Coronary artery (tissue), 2 donors: ENCODE results near the gene USH1C.

ENCODE experiments used
- DNase-seq: peaks from one replicate; pipeline ENCODE4 v3.0.0-alpha.2; 2017; ENCODE audit warnings: low spot score
- H3K27ac ChIP-seq, 2 donors: fragments of 200-600 bp; sonication (generic); one replicate each; pipeline ENCODE4 v1.5.1; 2016 to 2019
- H3K4me3 ChIP-seq: fragments of 200-600 bp; sonication (generic); 2 replicates; pipeline ENCODE4 v1.5.1; 2016; ENCODE audit warnings: mild to moderate bottlenecking, moderate library complexity
- TF ChIP-seq, protein P1 (sequence below): fragments of 200-600 bp; sonication (generic); IDR thresholded peaks from one replicate; pipeline ENCODE4 v1.5.1; 2019; ENCODE audit warnings: antibody characterized with exemption

Gene USH1C

DNA sequence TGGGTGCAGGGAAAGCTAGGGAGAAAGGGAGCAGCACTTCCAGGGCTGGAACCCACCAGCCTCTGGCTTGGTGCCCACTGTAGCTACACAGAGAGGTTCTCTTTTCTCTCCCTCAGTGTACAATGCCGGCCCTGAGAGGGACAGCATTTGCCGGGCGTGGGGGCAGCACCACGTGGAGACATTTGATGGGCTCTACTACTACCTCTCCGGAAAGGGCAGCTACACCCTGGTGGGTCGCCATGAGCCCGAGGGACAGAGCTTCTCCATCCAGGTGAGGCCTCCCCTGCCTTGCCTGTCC lies 9.0 kb upstream of the USH1C start:
- Histone ChIP-seq H3K4me3 (no peak overlapping the region), H3K27ac (no peak overlapping the region)
- TF ChIP-seq, protein P1, sequence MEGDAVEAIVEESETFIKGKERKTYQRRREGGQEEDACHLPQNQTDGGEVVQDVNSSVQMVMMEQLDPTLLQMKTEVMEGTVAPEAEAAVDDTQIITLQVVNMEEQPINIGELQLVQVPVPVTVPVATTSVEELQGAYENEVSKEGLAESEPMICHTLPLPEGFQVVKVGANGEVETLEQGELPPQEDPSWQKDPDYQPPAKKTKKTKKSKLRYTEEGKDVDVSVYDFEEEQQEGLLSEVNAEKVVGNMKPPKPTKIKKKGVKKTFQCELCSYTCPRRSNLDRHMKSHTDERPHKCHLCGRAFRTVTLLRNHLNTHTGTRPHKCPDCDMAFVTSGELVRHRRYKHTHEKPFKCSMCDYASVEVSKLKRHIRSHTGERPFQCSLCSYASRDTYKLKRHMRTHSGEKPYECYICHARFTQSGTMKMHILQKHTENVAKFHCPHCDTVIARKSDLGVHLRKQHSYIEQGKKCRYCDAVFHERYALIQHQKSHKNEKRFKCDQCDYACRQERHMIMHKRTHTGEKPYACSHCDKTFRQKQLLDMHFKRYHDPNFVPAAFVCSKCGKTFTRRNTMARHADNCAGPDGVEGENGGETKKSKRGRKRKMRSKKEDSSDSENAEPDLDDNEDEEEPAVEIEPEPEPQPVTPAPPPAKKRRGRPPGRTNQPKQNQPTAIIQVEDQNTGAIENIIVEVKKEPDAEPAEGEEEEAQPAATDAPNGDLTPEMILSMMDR, result no peak
- DNase-seq, result no peak

- no peak overlapping the region for H3K27ac ChIP-seq
- TF ChIP-seq, protein P1, result no peak
- no peak overlapping the region for H3K4me3 ChIP-seq
- no peak for DNase-seq
Observed at GRCh38 chr11:17552392-17553248, 8.4 kb upstream of the USH1C start.

GRCh38 chr11:17552041-17552355 lies 7.8 kb upstream of the USH1C start:
- no peak for DNase-seq
- no peak overlapping the region for H3K4me3 ChIP-seq
- TF ChIP-seq, protein P1, result no peak
- no peak overlapping the region for H3K27ac ChIP-seq

DNA sequence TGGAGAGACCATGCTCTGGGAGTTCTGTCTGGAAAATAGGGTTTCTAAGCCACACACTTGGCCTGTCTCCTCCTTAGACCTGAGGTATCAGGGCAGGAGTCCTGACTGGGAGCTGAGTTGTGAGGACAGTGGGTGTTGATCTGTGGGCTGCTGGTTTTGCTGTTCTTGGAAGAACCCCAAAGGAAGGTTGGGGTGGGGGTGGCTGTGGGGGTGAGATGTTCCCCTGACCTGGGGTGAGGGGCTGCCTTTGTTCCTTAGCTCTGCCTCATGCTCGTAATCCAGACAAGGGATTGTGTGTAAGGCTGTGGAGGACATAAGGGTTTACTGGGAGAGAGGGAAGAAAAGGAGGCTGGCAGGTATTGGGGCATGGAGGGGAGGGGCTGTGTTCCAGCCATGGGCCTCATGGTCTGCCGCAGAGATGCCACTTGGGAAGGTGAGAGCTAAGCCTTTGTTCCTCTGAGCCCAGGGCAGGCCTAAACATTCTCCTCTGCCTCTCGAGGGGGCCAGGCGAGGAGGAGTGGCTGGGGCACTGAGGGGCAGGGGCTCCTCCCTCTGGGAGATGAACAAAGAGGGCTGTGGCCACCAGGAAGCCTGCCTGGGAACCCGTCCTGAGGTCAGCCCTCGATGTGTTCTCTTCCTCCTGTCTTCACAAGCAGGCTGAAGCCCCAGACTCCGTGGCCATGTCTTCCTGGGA lies 7.3 kb upstream of the USH1C start:
- no peak overlapping the region for H3K4me3 ChIP-seq
- no peak for DNase-seq
- TF ChIP-seq, protein P1, result no peak
- no peak overlapping the region for H3K27ac ChIP-seq

DNA sequence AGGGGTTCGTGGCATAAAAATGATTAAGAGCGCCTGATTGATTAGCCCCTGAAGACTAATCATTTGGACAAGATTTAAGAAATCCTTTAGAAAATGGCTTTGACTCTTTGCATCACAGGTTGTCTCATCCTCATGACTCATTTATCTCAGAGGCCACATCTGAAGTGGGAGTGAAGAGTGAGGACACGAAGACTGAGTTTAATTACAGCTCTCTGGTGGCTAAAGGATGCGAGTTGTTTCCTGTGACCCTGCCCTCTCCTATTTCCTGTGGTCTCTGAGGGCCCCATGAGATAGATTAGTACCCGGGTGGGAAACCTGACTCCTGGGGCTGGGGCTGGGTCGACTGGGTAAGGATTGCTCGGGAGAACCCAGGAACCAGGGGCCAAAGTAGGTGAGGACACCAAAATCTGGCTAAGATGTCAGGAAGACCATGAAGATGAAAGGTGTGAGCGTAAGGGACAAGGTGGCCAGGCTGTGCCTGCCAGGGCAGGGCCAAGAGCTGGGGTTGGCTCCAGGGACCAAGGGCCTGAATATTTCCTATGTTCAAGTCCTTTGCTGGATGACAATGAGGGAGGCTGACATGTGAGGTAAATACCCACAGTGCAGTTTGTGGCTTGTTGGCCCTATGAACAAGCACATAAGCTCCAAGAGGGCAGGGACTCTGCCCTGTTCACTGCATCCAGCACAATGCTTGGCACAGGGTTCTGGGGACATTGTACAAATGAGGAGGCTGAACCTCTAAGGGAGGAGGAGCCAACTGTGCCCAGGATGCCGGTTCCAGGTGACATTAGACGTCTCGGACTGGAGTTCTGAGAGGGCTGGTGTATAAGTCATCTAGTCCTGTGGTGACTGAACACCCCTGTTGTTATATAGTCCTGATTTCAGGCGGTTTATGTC lies 6.5 kb upstream of the USH1C start:
- no peak overlapping the region for H3K4me3 ChIP-seq
- TF ChIP-seq, protein P1, result no peak
- DNase-seq, result no peak
- H3K27ac ChIP-seq, result no peak overlapping the region

DNA sequence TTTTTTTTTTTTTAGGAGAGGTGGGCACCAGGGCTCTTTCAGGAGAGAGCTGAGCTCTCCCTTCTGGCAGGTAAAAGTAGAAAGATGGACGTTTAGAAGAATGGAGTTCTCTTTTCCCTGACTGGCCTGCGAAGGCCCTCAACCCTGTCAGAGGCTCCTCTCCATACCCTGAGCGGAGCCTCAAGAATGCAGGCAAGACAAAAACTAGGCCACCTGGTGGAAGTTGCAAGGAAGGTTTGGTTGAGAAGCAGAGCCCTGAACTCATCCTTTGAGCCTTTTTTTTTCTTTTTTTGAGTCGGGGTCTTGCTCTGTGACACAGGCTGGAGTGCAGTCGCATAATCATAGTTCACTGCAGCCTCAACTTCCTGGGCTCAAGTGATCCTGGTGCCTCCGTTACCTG lies 4.2 kb upstream of the USH1C start:
- TF ChIP-seq, protein P1, result no peak
- no peak overlapping the region for H3K27ac ChIP-seq
- DNase-seq, result no peak
- H3K4me3 ChIP-seq, result no peak overlapping the region
